ENCODE data around the gene ERGIC1.

- TF ChIP-seq EZH2 (IDR thresholded peaks at IDR 0.05; ENCODE audit: insufficient read depth, low read length): no peak
- TF ChIP-seq, protein P1, sequence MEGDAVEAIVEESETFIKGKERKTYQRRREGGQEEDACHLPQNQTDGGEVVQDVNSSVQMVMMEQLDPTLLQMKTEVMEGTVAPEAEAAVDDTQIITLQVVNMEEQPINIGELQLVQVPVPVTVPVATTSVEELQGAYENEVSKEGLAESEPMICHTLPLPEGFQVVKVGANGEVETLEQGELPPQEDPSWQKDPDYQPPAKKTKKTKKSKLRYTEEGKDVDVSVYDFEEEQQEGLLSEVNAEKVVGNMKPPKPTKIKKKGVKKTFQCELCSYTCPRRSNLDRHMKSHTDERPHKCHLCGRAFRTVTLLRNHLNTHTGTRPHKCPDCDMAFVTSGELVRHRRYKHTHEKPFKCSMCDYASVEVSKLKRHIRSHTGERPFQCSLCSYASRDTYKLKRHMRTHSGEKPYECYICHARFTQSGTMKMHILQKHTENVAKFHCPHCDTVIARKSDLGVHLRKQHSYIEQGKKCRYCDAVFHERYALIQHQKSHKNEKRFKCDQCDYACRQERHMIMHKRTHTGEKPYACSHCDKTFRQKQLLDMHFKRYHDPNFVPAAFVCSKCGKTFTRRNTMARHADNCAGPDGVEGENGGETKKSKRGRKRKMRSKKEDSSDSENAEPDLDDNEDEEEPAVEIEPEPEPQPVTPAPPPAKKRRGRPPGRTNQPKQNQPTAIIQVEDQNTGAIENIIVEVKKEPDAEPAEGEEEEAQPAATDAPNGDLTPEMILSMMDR (IDR thresholded peaks at IDR 0.05; ENCODE audit: insufficient read depth, low read depth, low read length): no peak
Observed at GRCh38 chr5:172956228-172956627, 122.2 kb downstream of the ERGIC1 start.

All from astrocyte (in vitro differentiated cells and primary cell).